SJSA1 (cell line): ENCODE results near the gene RCAN2. TPM values are rescaled to one million over a fixed set of nuclear protein-coding genes. Genes with fewer than 3 reads are reported as not detected.

Experiments
- DNase-seq, 2 experiments: peaks; one replicate each; pipeline ENCODE4 v3.0.0-alpha.2; 2015 to 2020; ENCODE audit warnings: low spot score in 2 of 2, low read depth in 1 of 2
- H3K27ac ChIP-seq: fragments of 250-450 bp; sonication (Bioruptor Pico); 2 replicates; pipeline ENCODE4 v1.5.1; 2020; ENCODE audit warnings: mild to moderate bottlenecking, moderate library complexity
- H3K27me3 ChIP-seq: fragments of 250-450 bp; sonication (Bioruptor Pico); replicated peaks from 2 replicates; pipeline ENCODE4 v1.5.1; 2020; ENCODE audit warnings: mild to moderate bottlenecking, moderate library complexity
- H3K36me3 ChIP-seq: fragments of 250-450 bp; sonication (Bioruptor Pico); 2 replicates; pipeline ENCODE4 v1.5.1; 2020; ENCODE audit warnings: mild to moderate bottlenecking
- H3K4me1 ChIP-seq: fragments of 250-450 bp; sonication (Bioruptor Pico); replicated peaks from 2 replicates; pipeline ENCODE4 v1.6.1; 2021; ENCODE audit warnings: mild to moderate bottlenecking
- H3K4me3 ChIP-seq: fragments of 250-450 bp; sonication (Bioruptor Pico); 2 replicates; pipeline ENCODE4 v1.5.1; 2020; ENCODE audit warnings: mild to moderate bottlenecking
- H3K9me3 ChIP-seq: fragments of 250-450 bp; sonication (Bioruptor Pico); replicated peaks from 2 replicates; pipeline ENCODE4 v1.5.1; 2020; ENCODE audit warnings: mild to moderate bottlenecking
- total RNA-seq: library from RNA; depleted of rRNA; stranded (reverse); fragments of >200 nt; shearing (Covaris generic); gene quantifications from 2 replicates; pipeline ENCODE4 v1.2.3, GENCODE V29; 2014

The RCAN2 gene
- total RNA-seq, 1 experiment from 2014 or later, result 20.8 TPM

GRCh38 chr6:46315589-46315988 lies 175.7 kb downstream of the RCAN2 start:
- no peaks in the 10 kb centered on the region for H3K27me3 ChIP-seq
- H3K9me3 ChIP-seq, result no peaks in the 10 kb centered on the region
- no peak overlapping the region for H3K4me3 ChIP-seq
- no peaks in the 10 kb centered on the region for H3K4me1 ChIP-seq
- H3K36me3 ChIP-seq, result no peaks in the 10 kb centered on the region
- DNase-seq, result no peak
- H3K27ac ChIP-seq, result no peak overlapping the region

GRCh38 chr6:46312654-46313053 lies 178.6 kb downstream of the RCAN2 start:
- no peak overlapping the region for H3K4me3 ChIP-seq
- no peak for DNase-seq
- H3K4me1 ChIP-seq, result no peaks in the 10 kb centered on the region
- no peaks in the 10 kb centered on the region for H3K36me3 ChIP-seq
- H3K27me3 ChIP-seq, result no peaks in the 10 kb centered on the region
- no peaks in the 10 kb centered on the region for H3K9me3 ChIP-seq
- no peak overlapping the region for H3K27ac ChIP-seq

DNA sequence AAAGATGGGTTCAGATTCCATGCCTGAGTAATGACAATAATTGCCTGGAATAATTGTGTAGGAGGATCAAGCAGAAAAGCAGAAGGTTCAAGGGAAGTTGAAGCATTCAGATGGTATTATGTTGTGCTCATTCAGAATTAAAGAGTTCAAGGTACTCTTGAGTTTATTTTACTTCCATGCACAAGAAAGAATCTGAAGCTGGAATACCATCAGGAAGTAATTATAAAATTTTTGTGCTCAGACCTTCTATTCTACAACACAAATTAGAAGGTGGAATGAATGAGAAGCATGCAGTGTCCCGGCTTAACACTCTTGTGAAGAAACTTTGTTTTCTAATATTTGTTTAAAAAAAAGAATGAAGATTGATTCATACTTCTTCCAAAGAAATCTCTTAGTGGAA lies 181.1 kb downstream of the RCAN2 start:
- Histone ChIP-seq H3K4me3 (no peak overlapping the region), H3K27me3 (no peaks in the 10 kb centered on the region), H3K4me1 (no peaks in the 10 kb centered on the region), H3K9me3 (no peaks in the 10 kb centered on the region), H3K36me3 (no peaks in the 10 kb centered on the region), H3K27ac (no peak overlapping the region)
- DNase-seq, result no peak

DNA sequence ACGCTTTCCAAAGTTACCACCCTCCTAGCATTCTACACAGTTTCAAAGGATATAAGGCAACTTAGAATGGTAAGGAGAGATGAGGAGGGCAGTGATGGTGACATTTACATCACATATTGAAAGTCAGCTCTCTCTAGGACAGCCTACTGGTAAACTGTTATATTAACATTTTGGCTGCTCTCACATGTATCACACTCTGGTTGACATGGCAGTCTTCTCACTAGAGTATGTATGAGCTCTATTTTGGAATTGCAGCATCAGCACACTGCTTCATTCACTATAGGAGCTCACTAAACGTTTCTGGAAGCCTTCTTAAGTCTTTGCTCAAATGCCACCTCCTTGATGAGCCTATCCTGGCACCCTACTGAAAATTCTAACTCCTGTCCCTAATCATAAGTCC lies 184.8 kb downstream of the RCAN2 start:
- no peaks in the 10 kb centered on the region for H3K36me3 ChIP-seq
- H3K27ac ChIP-seq, result no peak overlapping the region
- no peak for DNase-seq
- H3K27me3 ChIP-seq, result no peaks in the 10 kb centered on the region
- no peaks in the 10 kb centered on the region for H3K4me1 ChIP-seq
- no peaks in the 10 kb centered on the region for H3K9me3 ChIP-seq
- H3K4me3 ChIP-seq, result no peak overlapping the region

GRCh38 chr6:46305833-46306232 lies 185.4 kb downstream of the RCAN2 start:
- H3K4me3 ChIP-seq, result no peak overlapping the region
- H3K27ac ChIP-seq, result no peak overlapping the region
- H3K36me3 ChIP-seq, result no peaks in the 10 kb centered on the region
- no peaks in the 10 kb centered on the region for H3K4me1 ChIP-seq
- H3K27me3 ChIP-seq, result no peaks in the 10 kb centered on the region
- no peak for DNase-seq
- no peaks in the 10 kb centered on the region for H3K9me3 ChIP-seq

- H3K4me1 ChIP-seq, result no peaks in the 10 kb centered on the region
- H3K27ac ChIP-seq, result no peak overlapping the region
- H3K9me3 ChIP-seq, result no peaks in the 10 kb centered on the region
- no peaks in the 10 kb centered on the region for H3K36me3 ChIP-seq
- H3K4me3 ChIP-seq, result no peak overlapping the region
- no peaks in the 10 kb centered on the region for H3K27me3 ChIP-seq
- no peak for DNase-seq
Measured at GRCh38 chr6:46305236-46305635, 186.0 kb downstream of the RCAN2 start.

GRCh38 chr6:46302816-46303215 lies 188.4 kb downstream of the RCAN2 start:
- no peak overlapping the region for H3K27ac ChIP-seq
- no peaks in the 10 kb centered on the region for H3K4me1 ChIP-seq
- no peaks in the 10 kb centered on the region; the same call in 1 of the 2 replicates for H3K9me3 ChIP-seq
- H3K36me3 ChIP-seq, result no peaks in the 10 kb centered on the region
- H3K27me3 ChIP-seq, result no peaks in the 10 kb centered on the region
- H3K4me3 ChIP-seq, result no peak overlapping the region
- no peak for DNase-seq

DNA sequence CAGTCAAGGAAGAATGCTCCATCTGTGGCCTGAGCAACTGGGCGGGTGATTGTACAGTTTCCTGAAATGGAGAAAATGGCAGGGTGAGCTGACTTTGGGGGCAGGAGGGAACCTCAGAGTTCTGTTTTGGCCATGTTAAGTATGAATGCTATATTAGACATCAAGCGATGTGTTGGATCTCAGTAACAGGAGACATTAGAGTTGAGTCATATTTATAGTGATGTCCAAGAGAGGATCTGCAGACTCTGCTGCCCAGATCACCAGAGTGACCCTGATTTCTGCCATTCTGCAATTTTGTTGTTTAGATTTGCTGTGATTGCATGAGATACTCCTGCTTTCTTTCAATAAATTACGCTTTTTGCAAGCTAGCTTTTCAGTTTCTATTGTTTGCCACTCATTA lies 189.1 kb downstream of the RCAN2 start:
- no peaks in the 10 kb centered on the region; the same call in 1 of the 2 replicates for H3K9me3 ChIP-seq
- no peak overlapping the region for H3K4me3 ChIP-seq
- no peak for DNase-seq
- H3K4me1 ChIP-seq, result no peaks in the 10 kb centered on the region
- H3K36me3 ChIP-seq, result no peaks in the 10 kb centered on the region
- H3K27me3 ChIP-seq, result no peaks in the 10 kb centered on the region
- no peak overlapping the region for H3K27ac ChIP-seq

GRCh38 chr6:46299253-46299652 lies 192.0 kb downstream of the RCAN2 start:
- no peaks in the 10 kb centered on the region; the same call in 1 of the 2 replicates for H3K9me3 ChIP-seq
- no peaks in the 10 kb centered on the region for H3K36me3 ChIP-seq
- no peaks in the 10 kb centered on the region for H3K4me1 ChIP-seq
- no peak for DNase-seq
- no peak overlapping the region for H3K27ac ChIP-seq
- H3K27me3 ChIP-seq, result no peaks in the 10 kb centered on the region
- no peak overlapping the region for H3K4me3 ChIP-seq

DNA sequence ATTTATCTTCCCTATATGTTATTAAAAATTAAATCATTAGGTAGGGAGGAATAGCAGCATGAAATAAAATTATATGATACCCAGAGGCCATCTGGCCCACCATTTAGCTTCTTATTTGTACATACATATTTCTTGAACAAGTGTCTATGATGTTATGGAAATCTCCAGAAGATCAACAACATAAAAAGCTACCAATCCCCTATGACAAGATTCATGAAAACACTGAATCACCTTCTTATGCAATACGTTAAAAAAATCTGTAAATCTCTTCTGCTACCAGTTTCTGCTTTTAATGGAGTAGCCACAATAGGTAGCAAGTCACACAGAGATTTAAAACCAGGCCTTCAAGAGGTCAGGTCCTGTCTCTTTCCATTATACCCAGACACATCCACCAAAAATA lies 194.7 kb downstream of the RCAN2 start:
- no peak for DNase-seq
- H3K27ac ChIP-seq, result no peak overlapping the region
- H3K4me1 ChIP-seq, result no peaks in the 10 kb centered on the region
- H3K27me3 ChIP-seq, result no peaks in the 10 kb centered on the region
- no peaks in the 10 kb centered on the region for H3K36me3 ChIP-seq
- H3K4me3 ChIP-seq, result no peak overlapping the region
- H3K9me3 ChIP-seq, result no peaks in the 10 kb centered on the region; the same call in 1 of the 2 replicates

DNA sequence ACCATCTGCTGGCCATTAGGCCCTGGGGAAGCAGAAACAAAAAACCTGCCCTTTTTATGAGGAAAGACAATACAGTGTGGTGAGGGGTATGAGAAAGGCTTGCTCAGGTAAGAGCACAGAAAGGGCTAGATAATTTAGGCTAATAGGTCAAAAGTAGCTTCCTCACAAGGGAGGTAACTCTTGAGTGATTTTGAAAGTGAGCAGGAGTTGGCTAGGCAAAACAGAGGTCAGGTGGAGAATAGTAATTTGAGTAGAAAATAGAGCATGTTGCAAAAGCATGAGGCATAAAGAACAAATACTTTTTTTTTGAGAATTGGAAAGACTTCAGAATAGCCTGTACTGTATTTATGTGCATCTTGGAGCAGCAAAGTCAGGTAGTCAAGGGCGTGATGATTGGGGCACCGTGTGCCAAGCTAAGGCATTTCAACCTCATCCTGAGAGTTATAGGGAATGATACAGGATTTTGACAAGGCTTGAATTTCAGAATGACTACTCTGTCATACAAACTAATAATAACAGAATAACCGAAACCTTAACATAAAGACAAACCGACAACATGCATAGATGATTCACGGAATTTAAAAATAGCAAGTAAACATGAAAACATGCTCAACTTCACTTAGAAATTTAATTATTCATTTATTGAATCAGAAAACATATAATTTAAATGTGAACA lies 197.5 kb downstream of the RCAN2 start:
- H3K9me3 ChIP-seq, result no peaks in the 10 kb centered on the region
- H3K36me3 ChIP-seq, result no peaks in the 10 kb centered on the region
- H3K4me3 ChIP-seq, result no peak overlapping the region
- H3K27ac ChIP-seq, result no peak overlapping the region
- H3K27me3 ChIP-seq, result no peaks in the 10 kb centered on the region
- DNase-seq, result no peak
- no peaks in the 10 kb centered on the region for H3K4me1 ChIP-seq

- H3K27me3 ChIP-seq, result no peaks in the 10 kb centered on the region
- H3K4me1 ChIP-seq, result no peaks in the 10 kb centered on the region
- no peak for DNase-seq
- no peak overlapping the region for H3K4me3 ChIP-seq
- no peaks in the 10 kb centered on the region for H3K9me3 ChIP-seq
- H3K36me3 ChIP-seq, result no peaks in the 10 kb centered on the region
- no peak overlapping the region for H3K27ac ChIP-seq
Measured at GRCh38 chr6:46291880-46292279, 199.4 kb downstream of the RCAN2 start.

GRCh38 chr6:46291275-46291633 lies 200.0 kb downstream of the RCAN2 start:
- H3K4me1 ChIP-seq, result no peaks in the 10 kb centered on the region
- DNase-seq, result no peak
- no peaks in the 10 kb centered on the region for H3K36me3 ChIP-seq
- no peak overlapping the region for H3K4me3 ChIP-seq
- no peaks in the 10 kb centered on the region for H3K9me3 ChIP-seq
- no peak overlapping the region for H3K27ac ChIP-seq
- H3K27me3 ChIP-seq, result no peaks in the 10 kb centered on the region

- no peak for DNase-seq
- no peak overlapping the region for H3K27ac ChIP-seq
- no peak overlapping the region for H3K4me3 ChIP-seq
- no peaks in the 10 kb centered on the region for H3K4me1 ChIP-seq
- no peaks in the 10 kb centered on the region for H3K27me3 ChIP-seq
- no peaks in the 10 kb centered on the region for H3K36me3 ChIP-seq
- no peaks in the 10 kb centered on the region for H3K9me3 ChIP-seq
Measured at GRCh38 chr6:46290421-46291274, 200.6 kb downstream of the RCAN2 start.
